ENCODE measurements around the gene RANBP3.
A peak's percentile ranks its signal among the peaks of the same experiment; 100 is the strongest.
"Not testable (repeated sequence)": the region's sequence is repeated elsewhere in the genome, so short reads cannot be mapped to it uniquely, and the experiment has no call there.

RANBP3 gene

GRCh38 chr19:5903624-5904351 is 74.2 kb downstream of the RANBP3 start, which contains the start of gene NDUFA11:
Gene NDUFA11, minus strand, starts transcription at chr19:5903790. Its CDS starts 82 bp downstream, at chr19:5903708.
- DNase-seq (ENCODE audit: low read depth in 2 of 2): peak; percentile 90 to 94

- no peak for DNase-seq (ENCODE audit: low read depth in 2 of 2)
These were observed 74.8 kb downstream of the RANBP3 start for GRCh38 chr19:5903056-5903623.

GRCh38 chr19:5900976-5901375 is 77.0 kb downstream of the RANBP3 start:
- DNase-seq (ENCODE audit: low read depth in 2 of 2): no peak

GRCh38 chr19:5899728-5900526 is 78.0 kb downstream of the RANBP3 start:
- no peak for DNase-seq (ENCODE audit: low read depth in 2 of 2)

- no peak for DNase-seq (ENCODE audit: low read depth in 2 of 2)
These were observed 80.6 kb downstream of the RANBP3 start for GRCh38 chr19:5897189-5897969.

- no peak for DNase-seq (ENCODE audit: low read depth in 2 of 2)
These were observed 81.4 kb downstream of the RANBP3 start for GRCh38 chr19:5896365-5897076.

- DNase-seq (ENCODE audit: low read depth in 2 of 2): no peak
These were observed 82.0 kb downstream of the RANBP3 start for GRCh38 chr19:5895890-5896289.

- no peak for DNase-seq (ENCODE audit: low read depth in 2 of 2)
These were observed 82.5 kb downstream of the RANBP3 start for GRCh38 chr19:5895409-5895808.

GRCh38 chr19:5894704-5895349 is 83.1 kb downstream of the RANBP3 start:
- no peak for DNase-seq (ENCODE audit: low read depth in 2 of 2)

GRCh38 chr19:5893907-5894703 is 83.8 kb downstream of the RANBP3 start:
- no peak for DNase-seq (ENCODE audit: low read depth in 2 of 2)

GRCh38 chr19:5893296-5893903 is 84.5 kb downstream of the RANBP3 start:
- no peak for DNase-seq (ENCODE audit: low read depth in 2 of 2)

GRCh38 chr19:5892772-5893275 is 85.1 kb downstream of the RANBP3 start:
- no peak for DNase-seq (ENCODE audit: low read depth in 2 of 2)

- no peak for DNase-seq (ENCODE audit: low read depth in 2 of 2)
These were observed 85.8 kb downstream of the RANBP3 start for GRCh38 chr19:5891938-5892771.

GRCh38 chr19:5891572-5891937 is 86.4 kb downstream of the RANBP3 start:
- no peak for DNase-seq (ENCODE audit: low read depth in 2 of 2)

- DNase-seq (ENCODE audit: low read depth in 2 of 2): no peak
These were observed 87.8 kb downstream of the RANBP3 start for GRCh38 chr19:5890099-5890498.

- DNase-seq (ENCODE audit: low read depth in 2 of 2): no peak
These were observed 88.5 kb downstream of the RANBP3 start for GRCh38 chr19:5889288-5889971.

- not testable (repeated sequence) for DNase-seq (ENCODE audit: low read depth in 2 of 2)
These were observed 93.7 kb downstream of the RANBP3 start for GRCh38 chr19:5884065-5884811.
